Activated T-helper 2 cell treated with anti-CD3 and anti-CD28 coated beads, Interferon-gamma antibody, Interleukin-2, Interleukin-4, amounts not matched to agents 10 μg/mL and 5 μg/mL and 100 μg/mL, durations not matched to agents 14 hours and 24 hours and 36 hours (primary cell): ENCODE measurements around the gene TCTN3. TPM values are rescaled to one million over a fixed set of nuclear protein-coding genes. Genes with fewer than 3 reads are reported as not detected.
"Not testable (repeated sequence)": the region's sequence is repeated elsewhere in the genome, so short reads cannot be mapped to it uniquely, and the experiment has no call there.

Experiments used
- DNase-seq: peaks from one replicate; pipeline ENCODE4 v3.0.0; 2021; ENCODE audit warnings: low spot score
- H3K27ac Mint-ChIP-seq: one replicate; pipeline ENCODE4 v1.8.0; 2021; ENCODE audit warnings: mixed read lengths
- H3K27me3 Mint-ChIP-seq: one replicate; pipeline ENCODE4 v1.8.0; 2021; ENCODE audit warnings: low read depth, mixed read lengths
- H3K36me3 Mint-ChIP-seq: one replicate; pipeline ENCODE4 v1.8.0; 2021; ENCODE audit warnings: low read depth, mixed read lengths
- H3K4me1 Mint-ChIP-seq: one replicate; pipeline ENCODE4 v1.8.0; 2021; ENCODE audit warnings: low read depth, mixed read lengths
- H3K4me3 Mint-ChIP-seq: one replicate; pipeline ENCODE4 v1.8.0; 2021; ENCODE audit warnings: low read depth, mild to moderate bottlenecking, moderate library complexity, mixed read lengths
- H3K9me3 Mint-ChIP-seq: one replicate; pipeline ENCODE4 v1.8.0; 2021; ENCODE audit warnings: mixed read lengths
- intact Hi-C: fragments of 100-400 bp; cut with micrococcal nuclease; formaldehyde crosslinking; loops from one replicate; pipeline ENCODE4 v1.15.1; 2023
- total RNA-seq: library from RNA; stranded (reverse); gene quantifications from 2 replicates; pipeline ENCODE4 v1.2.3, GENCODE V29; 2022

TCTN3 gene
- total RNA-seq, 1 donor from 2014 or later, result 66.5 TPM

DNA sequence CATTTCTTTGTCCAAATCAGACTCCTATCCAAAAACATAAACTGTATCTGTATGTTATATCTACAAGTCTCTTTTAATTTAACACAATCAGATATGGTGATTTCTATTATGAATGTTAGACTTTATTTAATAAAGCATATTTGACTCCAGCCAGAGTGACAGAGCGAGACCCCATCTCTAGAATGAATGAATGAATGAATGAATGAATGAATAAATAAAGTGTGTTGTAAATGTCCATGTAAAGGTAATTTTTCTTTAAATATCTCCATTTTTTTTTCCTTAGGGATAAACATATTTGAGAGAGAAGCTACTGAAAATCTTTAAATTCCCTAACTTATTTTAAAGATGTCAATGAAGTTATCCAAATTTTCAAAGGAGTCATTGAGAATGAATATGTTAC lies 19.1 kb downstream of the TCTN3 start:
- Mint-ChIP-seq H3K27me3 (no peaks in the 10 kb centered on the region), H3K4me3 (no peak overlapping the region), H3K4me1 (no peaks in the 10 kb centered on the region), H3K27ac (no peak overlapping the region), H3K9me3 (no peaks in the 10 kb centered on the region), H3K36me3 (peaks cover 48% of the 10 kb centered on the region)
- intact Hi-C loops, result no loop called here
- no peak for DNase-seq

- H3K9me3 Mint-ChIP-seq, intact Hi-C loops, H3K27ac Mint-ChIP-seq, H3K4me3 Mint-ChIP-seq, H3K4me1 Mint-ChIP-seq, DNase-seq, H3K27me3 Mint-ChIP-seq: not testable (repeated sequence)
- H3K36me3 Mint-ChIP-seq, result peaks cover 56% of the 10 kb centered on the region
Measured at GRCh38 chr10:95672641-95673040, 21.1 kb downstream of the TCTN3 start.

DNA sequence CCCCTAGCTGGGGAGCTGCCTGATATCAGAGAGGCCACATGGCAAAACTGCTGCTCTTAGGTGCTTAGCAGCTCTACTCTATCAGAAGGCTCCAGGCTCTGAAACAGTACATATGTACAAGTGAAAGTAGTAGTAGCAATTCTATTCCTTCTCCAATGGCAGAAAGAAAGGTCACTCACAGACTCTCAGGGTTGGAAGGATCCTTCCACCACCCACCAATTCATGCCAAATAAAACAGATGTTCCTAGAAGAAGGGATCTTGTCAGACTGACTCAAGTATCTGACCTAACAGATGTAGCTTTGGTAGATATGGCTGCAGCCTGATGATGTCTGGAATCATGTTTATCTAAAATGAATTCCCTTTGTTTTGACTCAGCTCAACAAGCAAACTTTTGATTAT lies 29.2 kb downstream of the TCTN3 start:
- Mint-ChIP-seq H3K4me3 (no peak overlapping the region), H3K4me1 (no peaks in the 10 kb centered on the region), H3K9me3 (no peaks in the 10 kb centered on the region), H3K36me3 (peaks cover 42% of the 10 kb centered on the region), H3K27me3 (no peaks in the 10 kb centered on the region), H3K27ac (no peak overlapping the region)
- intact Hi-C loops, result no loop called here
- DNase-seq, result no peak

GRCh38 chr10:95663496-95663895 lies 30.2 kb downstream of the TCTN3 start:
- no peak for DNase-seq
- Mint-ChIP-seq H3K4me1 (peaks cover under 1% of the 10 kb centered on the region), H3K4me3 (no peak overlapping the region), H3K27me3 (no peaks in the 10 kb centered on the region), H3K9me3 (peaks cover 1% of the 10 kb centered on the region), H3K27ac (no peak overlapping the region), H3K36me3 (peaks cover 33% of the 10 kb centered on the region)
- intact Hi-C loops, result no loop called here

DNA sequence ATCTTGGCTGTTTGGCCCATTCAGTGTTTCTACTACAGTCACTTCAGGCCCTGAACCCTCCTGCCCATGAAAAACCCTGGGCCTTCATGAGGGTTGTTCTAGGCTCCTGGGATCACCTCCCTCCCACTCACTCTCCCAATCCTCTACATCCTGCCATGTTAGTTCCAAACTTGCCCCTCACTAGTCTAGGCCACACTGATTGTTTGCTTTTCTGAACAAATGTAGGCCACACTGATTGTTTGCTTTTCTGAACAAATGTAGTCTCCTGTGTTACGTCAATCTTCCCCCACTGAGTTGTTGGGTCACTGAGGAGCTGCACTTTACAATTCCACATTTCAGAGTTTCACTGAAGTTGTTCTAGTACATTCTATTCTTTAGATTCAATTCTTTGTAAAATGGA lies 31.9 kb downstream of the TCTN3 start:
- Mint-ChIP-seq H3K4me3 (no peak overlapping the region), H3K27me3 (no peaks in the 10 kb centered on the region), H3K9me3 (peaks cover 8% of the 10 kb centered on the region), H3K4me1 (peaks cover 4% of the 10 kb centered on the region), H3K36me3 (peaks cover 22% of the 10 kb centered on the region), H3K27ac (no peak overlapping the region)
- intact Hi-C loops, result no loop called here
- no peak for DNase-seq

DNA sequence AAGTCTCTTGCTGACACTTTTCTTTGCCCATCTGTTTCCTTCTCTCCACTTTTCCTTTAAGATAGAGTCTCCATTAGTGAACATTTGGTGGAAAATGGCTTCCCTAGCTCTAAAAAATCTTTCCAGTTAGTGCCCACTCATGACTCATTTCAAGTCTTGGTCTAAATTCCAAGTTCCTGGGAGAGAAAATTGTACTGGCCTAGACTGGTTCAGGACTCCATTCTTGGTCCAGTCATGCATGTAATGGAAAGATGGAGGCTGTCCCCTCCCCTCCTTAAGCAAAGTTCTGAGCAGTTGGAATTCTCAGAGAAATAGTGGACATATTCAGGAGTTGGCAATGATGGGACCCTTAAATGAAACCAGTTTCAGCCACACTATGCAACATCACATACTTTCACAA lies 33.4 kb downstream of the TCTN3 start:
- DNase-seq, result no peak
- Mint-ChIP-seq H3K27me3 (no peaks in the 10 kb centered on the region), H3K27ac (no peak overlapping the region), H3K9me3 (peaks cover 8% of the 10 kb centered on the region), H3K36me3 (peaks cover 20% of the 10 kb centered on the region), H3K4me3 (no peak overlapping the region), H3K4me1 (peaks cover 11% of the 10 kb centered on the region)
- intact Hi-C loops, result no loop called here

DNA sequence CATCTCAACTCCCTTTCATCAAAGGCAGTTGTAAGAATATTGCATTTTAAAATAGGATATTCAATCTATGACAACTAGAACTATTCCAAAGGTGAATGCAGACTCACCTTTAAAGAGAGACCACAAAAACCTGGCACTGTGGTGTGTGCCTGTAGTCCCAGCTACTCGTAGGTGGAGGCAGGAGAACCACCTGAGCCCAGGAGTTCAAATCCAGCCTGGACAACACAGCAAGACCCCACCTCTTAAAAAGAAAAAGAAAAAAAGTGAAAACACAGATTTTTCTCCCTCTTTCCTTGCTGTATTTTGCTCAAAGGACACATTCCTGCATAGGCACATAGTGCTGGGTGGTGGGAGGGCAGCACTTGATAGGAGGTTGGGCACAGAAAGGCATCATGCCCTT lies 36.5 kb downstream of the TCTN3 start:
- peak overlapping the region; percentile 97 for H3K4me3 Mint-ChIP-seq
- peaks cover 29% of the 10 kb centered on the region for H3K36me3 Mint-ChIP-seq
- intact Hi-C loops, result loop anchor here (10.0 kb wide), 2 partner anchors 422 to 1952 kb away; partner anchors contain the start of gene FRA10AC1
- H3K9me3 Mint-ChIP-seq, result peaks cover 18% of the 10 kb centered on the region
- no peaks in the 10 kb centered on the region for H3K27me3 Mint-ChIP-seq
- no peak overlapping the region for H3K27ac Mint-ChIP-seq
- no peak for DNase-seq
- H3K4me1 Mint-ChIP-seq, result peaks cover 17% of the 10 kb centered on the region

DNA sequence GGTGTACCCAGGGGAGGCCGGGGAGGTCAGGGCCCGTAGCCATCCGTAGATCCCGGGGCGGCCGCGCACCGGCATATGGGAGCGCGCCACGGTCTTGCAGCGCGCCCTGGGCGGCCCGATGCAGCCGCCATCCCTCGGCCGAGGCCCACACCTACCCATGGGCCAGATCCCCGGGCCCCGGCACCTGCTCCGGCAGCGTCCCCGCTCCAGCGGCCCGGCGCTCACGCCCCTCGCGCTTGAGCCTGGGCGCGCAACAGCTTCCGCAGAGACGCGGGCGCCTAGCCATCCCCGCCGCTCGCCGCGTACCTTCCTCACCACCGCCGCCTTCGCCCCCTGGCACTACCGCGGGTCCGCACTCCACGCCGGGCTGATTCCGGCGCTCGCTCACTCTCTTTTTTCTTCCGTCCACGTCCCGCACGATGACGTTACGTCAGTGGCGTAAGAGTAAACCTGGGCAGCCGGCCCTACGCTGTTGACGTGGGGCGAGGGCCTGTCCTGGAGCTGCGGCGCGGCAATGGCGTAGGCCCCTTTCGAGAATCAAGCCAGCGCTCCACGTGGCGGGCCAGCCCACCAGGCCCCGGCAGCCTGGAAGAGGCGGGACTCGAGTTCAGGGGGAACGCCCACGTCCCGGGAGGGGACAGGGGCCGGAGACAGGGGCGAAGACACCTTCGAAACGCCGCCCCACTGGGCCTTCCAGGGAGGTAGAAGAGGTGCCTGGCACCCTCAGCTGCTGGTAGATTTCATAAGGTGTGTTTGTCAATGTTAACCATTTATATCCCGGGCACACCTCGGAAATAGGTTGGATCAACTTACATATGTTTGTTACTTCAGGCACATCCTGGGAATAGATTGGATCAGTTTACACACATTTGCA lies 37.2 kb downstream of the TCTN3 start, which contains the start of gene ALDH18A1:
TSS of gene ALDH18A1 (minus strand) at position 421 of the 874 bp plus-strand sequence. CDS start 3,334 bp downstream, outside the sequence.
- Mint-ChIP-seq H3K27me3 (no peaks in the 10 kb centered on the region), H3K9me3 (peaks cover 24% of the 10 kb centered on the region), H3K36me3 (peaks cover 37% of the 10 kb centered on the region), H3K4me1 (peaks cover 17% of the 10 kb centered on the region), H3K4me3 (peak within 1 kb of the TSS; percentile 97), H3K27ac (peak within 1 kb of the TSS; percentile 97)
- intact Hi-C loops, result loop anchor here (1.0 to 10.0 kb wide), 3 partner anchors 38 to 1952 kb away; partner anchors contain the start of gene FRA10AC1
- DNase-seq, result peak; percentile 87

GRCh38 chr10:95655571-95656290 lies 38.0 kb downstream of the TCTN3 start:
- peaks cover 31% of the 10 kb centered on the region for H3K9me3 Mint-ChIP-seq
- peaks cover 18% of the 10 kb centered on the region for H3K4me1 Mint-ChIP-seq
- H3K27ac Mint-ChIP-seq, result peak overlapping the region; percentile 97
- intact Hi-C loops, result loop anchor here (1.0 to 10.0 kb wide), 3 partner anchors 39 to 1951 kb away; partner anchors contain the start of gene FRA10AC1
- no peaks in the 10 kb centered on the region for H3K27me3 Mint-ChIP-seq
- H3K36me3 Mint-ChIP-seq, result peaks cover 45% of the 10 kb centered on the region
- DNase-seq, result peak; percentile 10
- peak overlapping the region; percentile 97 for H3K4me3 Mint-ChIP-seq

GRCh38 chr10:95653895-95654294 lies 39.8 kb downstream of the TCTN3 start:
- intact Hi-C loops, result loop anchor here (10.0 kb wide), 2 partner anchors 419 to 1949 kb away; partner anchors contain the start of gene FRA10AC1
- no peak overlapping the region for H3K4me3 Mint-ChIP-seq
- peaks cover 31% of the 10 kb centered on the region for H3K9me3 Mint-ChIP-seq
- peaks cover 58% of the 10 kb centered on the region for H3K36me3 Mint-ChIP-seq
- no peak for DNase-seq
- H3K27ac Mint-ChIP-seq, result no peak overlapping the region
- H3K4me1 Mint-ChIP-seq, result peaks cover 19% of the 10 kb centered on the region
- H3K27me3 Mint-ChIP-seq, result no peaks in the 10 kb centered on the region

DNA sequence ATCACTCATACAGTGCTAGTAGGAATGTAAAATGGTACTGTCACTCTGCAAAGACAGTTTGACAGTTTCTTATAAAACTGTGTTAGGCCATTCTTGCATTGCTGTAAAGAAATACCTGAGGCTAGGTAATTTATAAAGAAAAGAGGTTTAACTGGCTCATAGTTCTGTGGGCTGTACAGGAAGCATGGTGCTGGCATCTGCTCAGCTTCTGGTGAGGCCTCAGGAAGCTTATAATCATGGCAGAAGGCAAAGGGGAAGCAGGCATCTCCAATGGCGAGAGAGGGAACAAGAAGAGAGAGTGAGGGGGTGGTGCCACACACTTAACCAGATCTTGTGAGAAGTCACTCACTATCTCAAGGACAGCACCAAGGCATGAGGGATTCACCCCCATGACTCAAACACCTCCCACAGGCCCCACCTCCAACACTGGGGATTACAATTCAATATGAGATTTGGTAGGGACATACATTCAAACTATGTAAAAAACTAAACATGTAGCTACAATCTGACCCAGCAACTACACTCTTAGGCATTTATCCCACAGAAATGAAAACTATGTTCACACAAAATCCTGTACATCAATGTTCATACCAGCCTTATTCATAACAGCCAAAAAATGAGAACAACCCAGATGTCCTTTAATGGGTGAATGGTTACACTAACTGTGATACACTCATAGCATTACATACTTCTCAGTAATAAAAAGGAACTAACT lies 42.2 kb downstream of the TCTN3 start:
- H3K27me3 Mint-ChIP-seq, result no peaks in the 10 kb centered on the region
- no peak overlapping the region for H3K4me3 Mint-ChIP-seq
- intact Hi-C loops, result loop anchor here (10.0 kb wide), 2 partner anchors 417 to 1947 kb away; partner anchors contain the start of gene FRA10AC1
- peaks cover 24% of the 10 kb centered on the region for H3K9me3 Mint-ChIP-seq
- no peak overlapping the region for H3K27ac Mint-ChIP-seq
- H3K36me3 Mint-ChIP-seq, result peaks cover 76% of the 10 kb centered on the region
- no peak for DNase-seq
- H3K4me1 Mint-ChIP-seq, result peaks cover 26% of the 10 kb centered on the region

DNA sequence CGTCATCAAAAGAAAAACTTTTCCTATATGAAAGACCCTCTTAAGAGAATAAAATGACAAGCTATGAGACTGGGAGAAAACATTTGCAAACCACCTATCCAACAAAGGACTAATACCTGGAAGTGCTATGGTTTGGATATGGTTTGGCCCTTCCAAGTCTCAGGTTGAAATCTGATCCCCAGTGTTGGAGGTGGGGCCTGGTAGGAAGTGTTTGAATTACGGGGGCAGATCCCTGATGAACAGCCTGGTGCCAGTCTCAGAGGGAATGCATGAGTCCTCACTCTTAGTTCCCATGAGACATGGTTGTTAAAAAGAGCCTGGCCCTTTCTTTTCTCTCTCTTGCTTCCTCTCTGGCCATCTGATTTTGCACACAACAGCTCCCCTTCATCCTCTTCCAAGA lies 43.5 kb downstream of the TCTN3 start:
- intact Hi-C loops, result loop anchor here (10.0 kb wide), 2 partner anchors 415 to 1945 kb away; partner anchors contain the start of gene FRA10AC1
- no peak overlapping the region for H3K4me3 Mint-ChIP-seq
- DNase-seq, result no peak
- H3K27me3 Mint-ChIP-seq, result no peaks in the 10 kb centered on the region
- H3K4me1 Mint-ChIP-seq, result peaks cover 28% of the 10 kb centered on the region
- peaks cover 79% of the 10 kb centered on the region for H3K36me3 Mint-ChIP-seq
- H3K27ac Mint-ChIP-seq, result no peak overlapping the region
- H3K9me3 Mint-ChIP-seq, result peaks cover 24% of the 10 kb centered on the region
